GM21526 (cell line): ENCODE results near the gene LRRIQ4.

Experiments used
- ATAC-seq: cut with Tn5 transposase; IDR thresholded peaks from one replicate; pipeline ENCODE4 v1.9.1; 2021; ENCODE audit warnings: moderate library complexity; ENCODE audit not compliant: unreplicated experiment, low FRiP score

LRRIQ4 gene

DNA sequence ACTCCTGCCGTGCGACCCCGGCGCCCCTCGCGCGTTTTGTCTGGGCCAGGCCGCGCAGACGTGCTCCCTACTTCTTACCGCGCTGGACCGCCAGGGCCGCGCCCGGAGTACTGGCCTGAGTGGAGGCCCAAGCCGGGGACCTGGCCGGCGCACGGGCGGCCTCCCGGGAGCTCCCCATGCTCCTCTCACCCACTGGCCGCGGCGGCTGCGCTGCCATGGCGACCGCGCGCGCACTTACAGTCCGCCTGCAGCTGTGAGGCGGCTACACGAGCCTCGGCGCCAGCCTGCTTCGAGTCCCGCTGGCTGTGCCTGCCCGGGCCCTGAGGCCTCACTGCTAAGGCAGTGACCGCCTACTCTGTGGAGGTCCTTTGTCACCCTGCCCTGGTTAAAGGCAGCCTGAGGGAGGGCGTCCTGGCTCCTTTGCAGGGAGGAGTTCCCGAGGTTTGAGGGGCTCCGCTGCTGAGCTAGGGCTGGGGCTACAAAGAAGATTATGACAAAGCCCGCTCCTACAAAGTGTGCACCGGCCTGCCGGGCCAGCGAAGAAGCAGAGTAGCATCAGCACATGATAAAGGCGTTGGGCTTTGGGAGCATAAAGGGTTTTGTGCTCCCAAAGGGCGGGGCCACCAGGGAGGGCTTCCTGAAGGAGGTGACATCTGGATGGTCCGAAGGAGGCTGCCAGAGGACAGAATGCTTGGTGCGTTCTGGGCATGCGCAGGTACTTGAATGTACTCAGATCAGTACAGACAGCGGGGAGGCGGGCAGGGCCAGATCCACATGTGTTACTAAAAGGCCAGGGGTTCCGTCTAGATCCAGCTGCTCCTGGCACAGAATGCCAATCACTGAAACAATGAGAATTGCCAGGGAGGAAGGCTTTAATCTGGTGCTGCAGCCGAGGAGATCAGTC, at the start of gene LRRIQ4, which contains the start of gene LRRC34:
Gene LRRIQ4, plus strand, starts transcription at position 539 of the 904 bp plus-strand sequence. CDS start 9,052 bp downstream, outside the sequence.
Gene LRRC34, minus strand, starts transcription at position 573 of the 904 bp plus-strand sequence. Its CDS starts 356 bp downstream, at position 217.
- ATAC-seq: peak; percentile 69

DNA sequence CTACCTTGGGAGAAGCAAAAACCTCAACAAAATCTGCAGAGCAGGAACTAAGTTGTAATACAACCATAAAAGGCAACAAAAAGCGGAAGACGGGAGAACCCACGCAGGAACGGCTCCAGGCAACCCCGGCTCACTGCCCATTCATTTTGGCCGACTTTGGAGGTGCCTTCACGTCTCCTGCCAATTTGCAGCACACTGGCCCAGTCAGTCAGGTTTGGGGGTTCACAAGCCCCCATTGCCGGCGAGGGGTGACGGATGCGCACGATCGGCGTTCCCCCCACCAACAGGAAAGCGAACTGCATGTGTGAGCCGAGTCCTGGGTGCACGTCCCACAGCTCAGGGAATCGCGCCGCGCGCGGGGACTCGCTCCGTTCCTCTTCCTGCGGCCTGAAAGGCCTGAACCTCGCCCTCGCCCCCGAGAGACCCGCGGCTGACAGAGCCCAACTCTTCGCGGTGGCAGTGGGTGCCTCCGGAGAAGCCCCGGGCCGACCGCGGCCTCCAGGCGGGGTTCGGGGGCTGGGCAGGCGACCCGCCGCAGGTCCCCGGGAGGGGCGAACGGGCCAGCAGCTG, 48.3 kb upstream of the LRRIQ4 start:
- peak; percentile 42 for ATAC-seq

DNA sequence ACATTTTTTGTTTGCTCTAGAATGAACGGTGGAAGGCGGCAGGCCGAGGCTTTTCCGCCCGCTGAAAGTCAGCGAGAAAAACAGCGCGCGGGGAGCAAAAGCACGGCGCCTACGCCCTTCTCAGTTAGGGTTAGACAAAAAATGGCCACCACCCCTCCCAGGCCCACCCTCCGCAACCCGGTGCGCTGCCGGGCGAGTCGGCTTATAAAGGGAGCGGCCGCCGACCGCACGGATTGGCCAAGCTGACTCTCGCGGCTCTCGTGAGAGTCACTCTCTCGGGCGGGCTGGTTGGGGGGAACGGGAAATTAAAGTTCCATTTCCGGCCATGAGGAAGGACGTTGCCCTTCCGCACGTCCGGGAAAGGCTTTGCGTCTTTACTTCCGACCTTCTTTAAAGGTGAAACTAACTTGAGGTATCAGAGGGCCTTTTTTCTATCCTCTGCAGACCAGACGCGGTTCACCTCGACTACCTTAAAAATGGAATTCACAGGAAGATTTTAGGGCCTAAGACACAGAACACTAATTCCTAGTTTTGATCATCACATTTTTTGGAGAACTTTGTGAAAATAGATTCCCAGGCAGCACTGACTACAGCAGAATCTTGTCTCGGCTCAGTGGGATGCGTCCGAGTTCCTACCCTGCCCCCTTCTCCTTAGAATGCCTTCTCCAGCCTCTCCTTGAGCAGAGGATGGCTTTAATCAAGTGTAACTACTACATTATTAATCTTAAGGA, 47.6 kb upstream of the LRRIQ4 start, which contains the start of gene TERC:
Gene TERC, minus strand, starts transcription at position 179 of the 731 bp plus-strand sequence.
- ATAC-seq: peak; percentile 73

DNA sequence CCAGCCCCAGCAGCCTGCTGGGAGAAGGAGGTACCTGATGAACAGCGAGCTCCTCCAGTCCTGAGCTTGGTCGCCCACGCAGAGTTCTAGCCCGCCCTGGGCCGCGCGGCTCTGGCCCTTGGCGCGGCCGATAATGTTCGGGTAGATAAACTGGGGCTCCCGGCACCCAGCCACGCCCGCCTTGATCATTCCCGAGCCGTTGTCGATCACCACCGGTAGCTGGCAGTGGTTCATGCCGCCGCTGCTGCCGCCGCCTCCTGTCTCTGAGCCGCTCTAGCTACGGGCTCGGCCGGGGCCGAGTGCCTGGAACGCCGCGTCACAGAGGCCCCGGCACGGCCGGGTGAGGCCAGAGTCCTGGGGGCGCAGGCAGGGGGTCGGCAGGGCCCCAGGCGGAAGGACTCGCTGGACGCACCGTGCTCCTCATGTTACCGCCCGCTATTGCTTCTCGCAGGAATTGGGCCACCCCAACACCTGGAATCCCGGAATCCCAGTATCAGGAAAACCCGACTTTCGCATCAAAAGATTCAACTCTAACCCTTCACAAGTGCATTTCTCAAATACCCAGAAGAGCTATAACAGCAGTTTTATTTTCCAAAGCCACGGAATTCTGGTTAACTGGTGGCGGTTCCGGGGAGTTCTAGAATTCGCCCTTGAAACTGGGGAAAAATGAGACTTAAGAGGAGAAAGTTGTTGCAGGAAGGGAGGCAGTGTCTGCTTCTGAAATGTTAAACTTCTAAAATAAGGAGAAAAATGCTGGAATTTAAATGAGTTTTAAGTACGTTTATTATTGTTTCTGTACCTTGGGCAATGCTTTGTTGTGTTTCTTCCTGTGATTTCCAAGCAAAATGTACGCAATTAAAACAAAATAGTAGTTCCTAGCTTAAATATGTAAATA, 43.1 kb upstream of the LRRIQ4 start, which contains the start of gene ACTRT3:
Gene ACTRT3, minus strand, starts transcription at position 275 of the 895 bp plus-strand sequence. Its CDS starts 41 bp downstream, at position 234.
- peak; percentile 24 for ATAC-seq

DNA sequence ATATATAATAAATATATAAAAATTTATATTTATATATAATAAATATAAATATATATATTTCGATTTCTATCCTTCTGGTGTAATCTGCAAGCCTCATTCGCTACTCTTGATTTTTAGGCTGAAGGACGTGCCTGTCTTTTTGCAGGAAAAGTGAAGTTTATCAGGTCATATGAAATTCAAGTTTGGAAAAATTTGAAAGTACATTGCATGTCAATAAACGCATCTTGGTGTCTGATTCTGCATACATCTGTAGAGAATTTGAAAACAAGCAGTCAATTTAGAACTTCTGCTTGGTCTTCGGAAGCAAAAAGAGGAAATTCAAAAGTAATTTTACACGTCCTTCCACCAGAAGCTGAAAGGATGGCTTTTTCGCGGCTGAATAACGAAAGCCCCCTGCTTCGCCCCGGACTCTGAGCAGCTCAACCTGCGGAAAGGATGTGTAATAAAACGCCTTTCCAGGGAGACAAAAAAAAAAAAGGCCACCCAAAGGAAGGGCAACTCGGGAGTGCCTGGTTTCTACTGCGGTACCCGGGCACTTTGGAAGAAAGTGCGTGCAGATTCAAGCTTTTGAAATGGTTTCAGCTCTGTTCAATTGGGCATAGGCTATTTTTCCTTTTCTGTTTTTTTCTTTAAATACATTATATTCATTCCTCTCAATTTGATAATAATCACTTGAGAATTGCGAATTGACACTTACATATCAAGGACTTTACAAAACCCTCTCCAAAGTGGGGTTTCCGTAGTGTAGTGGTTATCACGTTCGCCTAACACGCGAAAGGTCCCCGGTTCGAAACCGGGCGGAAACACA, 41.0 kb upstream of the LRRIQ4 start:
- no peak for ATAC-seq

DNA sequence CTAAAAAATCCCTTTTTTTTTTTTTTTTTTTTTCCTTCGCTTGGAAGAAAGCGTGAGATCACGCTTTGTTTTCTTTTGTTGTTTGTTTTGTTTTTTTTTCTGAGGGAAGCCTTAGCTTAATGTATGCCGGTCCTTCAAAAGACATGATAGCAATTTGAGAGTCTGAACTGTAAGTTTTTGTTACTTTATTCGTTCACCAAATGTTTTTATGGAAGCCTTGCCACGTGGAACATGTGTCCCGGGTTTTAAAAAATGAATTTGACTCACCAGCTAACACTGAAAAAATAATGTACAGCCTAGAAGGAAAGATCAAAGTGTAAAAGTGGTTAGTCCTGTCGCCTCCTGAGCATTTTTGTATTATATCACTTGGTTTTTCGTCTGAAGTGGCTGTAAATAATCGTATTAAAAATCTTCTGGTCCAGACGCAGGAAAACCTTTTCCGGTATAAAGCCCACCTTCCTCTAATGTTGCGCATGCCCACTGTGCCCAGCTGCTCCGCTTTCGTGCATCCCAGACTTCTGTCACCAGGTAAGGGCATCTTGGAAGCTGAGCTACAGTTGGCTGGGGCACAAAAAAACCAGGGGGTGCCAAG, 40.3 kb upstream of the LRRIQ4 start:
- peak; percentile 20 for ATAC-seq

DNA sequence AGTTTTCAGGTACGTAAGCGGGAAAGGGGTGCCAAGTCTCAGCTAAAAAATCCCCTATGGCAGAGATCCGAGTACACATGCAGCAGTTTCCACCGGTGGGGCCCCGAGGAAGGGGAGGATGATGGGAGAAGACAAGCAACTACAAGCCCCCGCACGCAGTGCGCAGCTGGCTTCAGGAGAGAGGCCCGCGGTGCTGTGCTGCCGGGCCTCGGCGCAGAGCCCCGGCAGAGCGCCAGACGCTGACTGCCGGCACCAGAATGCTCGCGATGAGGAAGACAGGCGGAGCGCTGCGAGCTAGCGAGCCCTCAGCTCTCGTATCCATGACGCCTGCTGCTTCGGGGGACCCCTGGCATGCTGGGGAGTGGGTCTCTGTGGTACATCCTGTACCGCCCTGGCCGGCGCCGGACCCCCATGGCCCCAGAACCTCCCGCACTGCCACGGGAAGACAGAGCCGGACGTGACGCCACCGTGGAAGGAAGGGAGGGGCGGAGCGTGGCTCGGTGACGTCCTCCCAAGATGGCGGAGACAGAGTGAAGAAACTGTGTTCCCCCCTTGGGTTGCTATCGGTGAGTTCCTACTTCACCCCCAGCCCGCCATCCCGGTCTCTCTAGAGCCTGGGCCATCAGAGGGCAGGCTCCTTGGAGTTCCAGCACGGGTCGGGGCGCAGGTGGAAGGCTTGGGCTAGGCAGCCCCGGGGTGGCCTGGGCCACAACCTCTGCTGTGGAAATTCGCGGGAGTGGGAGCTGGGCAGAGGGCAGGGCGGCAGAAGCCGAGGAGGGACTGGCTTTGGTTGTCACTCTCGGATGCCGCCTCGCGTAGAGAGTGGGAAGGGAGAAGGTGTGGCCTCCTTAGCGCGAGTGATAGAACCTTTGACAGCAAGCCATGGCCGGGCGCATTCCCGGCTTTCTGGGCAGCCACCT, 39.5 kb upstream of the LRRIQ4 start, which contains the start of gene MYNN:
Gene MYNN, plus strand, starts transcription at position 500 of the 920 bp plus-strand sequence. CDS start 900 bp downstream, outside the sequence.
- peak; percentile 86 for ATAC-seq

DNA sequence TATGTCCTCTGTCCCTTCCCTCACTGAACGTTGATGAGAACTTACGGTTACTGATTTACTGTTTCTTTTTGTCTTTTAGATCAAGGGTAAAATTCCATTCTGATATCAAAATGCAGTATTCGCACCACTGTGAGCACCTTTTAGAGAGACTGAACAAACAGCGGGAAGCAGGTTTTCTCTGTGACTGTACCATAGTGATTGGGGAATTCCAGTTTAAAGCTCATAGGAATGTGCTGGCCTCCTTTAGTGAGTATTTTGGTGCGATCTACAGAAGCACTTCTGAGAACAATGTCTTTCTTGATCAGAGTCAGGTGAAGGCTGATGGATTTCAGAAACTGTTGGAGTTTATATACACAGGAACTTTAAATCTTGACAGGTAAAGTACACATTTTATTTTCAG, 38.5 kb upstream of the LRRIQ4 start:
- ATAC-seq: no peak

DNA sequence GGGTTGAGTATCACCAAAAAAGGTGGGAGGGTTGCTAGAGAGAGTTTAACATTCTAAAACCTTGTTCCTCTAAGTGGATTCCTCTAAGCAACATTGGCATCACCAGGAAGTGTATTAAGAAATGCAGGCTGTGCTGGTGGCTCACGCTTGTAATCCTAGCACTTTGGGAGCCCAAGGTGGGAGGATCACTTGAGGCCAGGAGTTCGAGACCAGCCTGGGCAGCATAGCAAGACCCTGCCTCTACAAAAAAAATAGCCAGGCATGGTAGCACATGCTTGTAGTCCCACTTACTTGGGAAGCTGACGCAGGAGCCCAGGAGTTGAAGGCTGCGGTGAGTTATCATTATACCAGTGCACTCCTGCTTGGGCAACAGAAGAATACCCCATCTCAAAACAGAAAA, 34.8 kb upstream of the LRRIQ4 start:
- no peak for ATAC-seq

DNA sequence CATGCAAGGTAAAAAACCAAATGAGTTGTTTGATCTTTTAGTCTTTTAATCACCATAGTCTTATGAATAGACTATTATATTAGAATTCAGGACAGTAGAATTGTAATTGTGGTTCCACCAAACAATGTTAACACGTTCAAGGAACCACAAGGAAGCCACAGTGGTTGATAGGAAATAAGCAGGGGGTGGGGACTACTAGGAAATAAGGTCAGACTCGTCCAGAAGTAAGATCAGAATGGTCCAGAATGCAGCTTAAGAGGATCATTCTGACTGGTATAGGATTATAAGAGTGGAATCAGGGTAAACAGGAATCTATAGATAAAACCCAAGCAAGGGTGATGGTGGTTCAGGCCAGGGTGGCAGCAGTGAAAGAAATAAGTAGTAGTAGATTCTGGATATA, 31.9 kb upstream of the LRRIQ4 start:
- no peak for ATAC-seq

DNA sequence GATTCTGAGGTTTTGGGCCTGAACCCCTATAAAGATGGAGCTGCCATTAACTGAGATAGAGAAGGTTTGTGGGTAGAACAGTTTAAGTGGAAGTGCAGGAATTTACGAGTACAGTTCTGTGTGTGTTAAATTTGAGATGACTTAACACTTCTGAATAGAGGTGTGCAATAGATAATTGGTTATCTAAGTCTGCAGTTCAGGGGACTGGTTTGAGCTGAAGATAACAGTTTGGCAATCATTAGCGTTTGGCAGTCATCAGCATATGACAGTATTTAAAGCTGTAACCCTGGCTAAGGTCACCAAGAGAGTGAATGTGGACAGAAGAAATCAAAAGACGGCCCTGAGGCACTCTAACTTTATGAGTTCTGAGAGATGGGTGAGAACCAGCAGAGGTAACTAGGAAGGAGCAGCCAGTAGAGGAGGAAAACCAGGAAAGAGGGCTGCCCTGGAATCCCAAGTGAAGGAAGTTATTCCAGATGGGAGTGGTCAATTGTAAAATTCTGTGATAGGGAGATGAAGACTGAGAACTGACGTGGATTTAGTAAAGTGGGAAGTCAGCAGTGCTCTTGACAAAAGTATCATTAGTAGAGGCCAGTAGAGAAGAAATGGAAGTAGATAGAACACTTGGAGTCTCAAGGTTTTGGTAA, 31.3 kb upstream of the LRRIQ4 start:
- no peak for ATAC-seq

DNA sequence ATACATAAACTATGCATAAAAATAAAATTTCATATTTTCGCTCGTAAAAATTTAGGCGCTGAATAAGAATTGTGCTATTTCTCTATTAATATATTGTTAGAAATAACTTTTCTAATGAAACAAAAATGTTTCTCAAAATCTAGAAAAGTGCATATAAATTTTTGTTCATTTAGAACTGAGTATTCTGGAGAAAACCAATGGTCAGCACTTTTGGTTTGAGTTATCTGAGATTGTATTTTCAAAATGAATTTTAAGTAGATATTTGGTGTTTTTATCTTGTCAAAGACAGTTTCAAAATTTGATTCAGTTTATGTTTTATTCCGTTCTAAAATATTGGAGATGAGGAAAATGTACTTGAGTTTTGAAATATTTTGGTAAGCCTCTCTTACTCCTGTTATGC, 25.6 kb upstream of the LRRIQ4 start:
- no peak for ATAC-seq

DNA sequence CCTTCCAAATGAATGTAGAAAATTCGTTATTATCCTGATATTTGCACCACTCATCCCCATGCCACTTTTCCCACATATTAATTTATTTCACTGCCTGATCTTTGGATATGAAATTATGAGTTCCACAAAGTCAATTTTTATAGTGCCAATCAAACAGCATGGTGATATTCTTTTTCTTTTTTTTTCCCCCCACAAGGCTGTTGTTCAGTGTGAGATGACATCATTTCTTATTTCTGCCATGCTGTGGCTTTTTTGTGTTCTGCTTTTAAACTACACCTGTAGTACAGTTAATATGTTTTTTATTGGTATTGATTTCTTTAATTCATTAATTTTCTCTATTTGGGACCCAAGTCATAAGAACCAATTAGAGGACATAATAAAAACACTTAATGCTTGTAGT, 24.9 kb upstream of the LRRIQ4 start:
- no peak for ATAC-seq

DNA sequence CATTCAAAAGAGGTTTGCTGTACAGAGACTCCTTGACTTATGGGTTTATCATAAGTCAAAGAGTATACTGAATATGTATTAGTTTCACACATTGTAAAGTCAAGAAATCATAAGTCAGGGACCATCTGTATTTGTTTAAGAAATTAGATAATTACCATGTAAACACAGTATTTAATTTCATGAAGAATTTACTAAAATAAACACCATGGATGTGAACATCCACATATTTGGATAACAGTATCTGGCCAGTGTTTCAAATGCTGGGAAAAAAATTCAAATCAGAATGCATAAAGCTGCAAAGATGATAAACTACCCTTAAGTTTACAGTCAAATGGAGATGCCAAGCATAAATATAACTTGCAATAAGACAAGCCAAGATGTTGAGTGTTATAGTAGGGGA, 22.5 kb upstream of the LRRIQ4 start:
- no peak for ATAC-seq

DNA sequence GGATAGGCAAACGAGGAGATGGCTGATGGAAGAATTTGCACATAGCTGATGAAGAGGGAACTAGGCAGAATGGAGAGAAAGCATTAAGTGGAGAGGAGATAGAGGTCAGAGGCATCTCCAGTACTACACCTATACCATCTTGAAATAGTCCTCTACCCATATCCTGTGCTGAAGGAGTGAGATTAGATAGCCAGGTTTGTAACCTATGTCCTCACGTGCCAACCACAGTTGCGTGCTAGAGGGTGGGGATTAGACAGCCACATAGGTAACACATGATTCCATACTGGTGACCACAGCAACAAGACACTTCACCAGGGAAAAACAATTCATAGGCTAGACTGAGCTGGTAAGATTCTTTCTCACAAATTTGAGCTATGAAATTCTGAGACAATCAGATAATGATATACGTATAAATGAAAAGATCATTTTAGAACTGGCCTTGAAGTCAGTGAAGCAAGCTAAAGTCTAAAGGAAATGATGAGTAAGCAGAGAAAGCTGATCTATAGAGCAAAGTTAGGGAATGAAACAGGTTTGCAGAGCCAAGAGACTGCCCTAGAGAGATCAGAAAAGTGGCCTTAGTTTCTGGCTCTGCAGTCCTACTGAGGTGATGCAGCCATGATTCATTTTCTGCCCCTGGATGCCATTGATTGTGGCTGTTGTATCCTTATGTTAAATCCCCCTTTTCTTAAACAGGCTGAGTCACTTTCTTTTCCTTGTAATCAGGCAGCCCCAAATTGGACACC, 21.8 kb upstream of the LRRIQ4 start:
- no peak for ATAC-seq

DNA sequence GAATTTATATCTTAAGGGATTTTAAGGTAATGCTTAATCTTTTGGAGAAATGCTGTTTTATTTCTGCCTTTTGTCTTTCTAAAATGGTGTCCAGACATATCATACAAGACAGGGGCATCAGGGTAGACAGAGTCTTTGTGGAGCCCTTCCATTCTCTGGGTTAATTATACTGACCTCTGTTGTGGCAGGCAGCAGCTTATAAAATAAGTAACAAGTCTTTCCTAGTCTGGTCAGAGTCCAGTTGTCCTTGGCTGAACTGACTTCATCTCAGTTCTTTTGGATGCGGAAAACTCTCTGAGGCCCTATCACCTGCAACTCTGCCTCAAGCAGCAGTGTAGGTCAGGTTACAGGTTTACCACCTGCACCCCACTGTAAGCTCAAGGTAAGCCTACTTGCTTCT, 20.3 kb upstream of the LRRIQ4 start:
- no peak for ATAC-seq
